ENCODE results near the gene AVEN. TPM values are rescaled to one million over a fixed set of nuclear protein-coding genes. Genes with fewer than 3 reads are reported as not detected.

Gene AVEN
- polyA plus RNA-seq, 3 donors, result 2.3 to 4.8 (median 3.4) TPM

GRCh38 chr15:33848011-33848410 is 191.0 kb downstream of the AVEN start:
- Histone ChIP-seq H3K27ac (ENCODE audit: low read depth in 1 of 2, low read length in 2 of 2) (no peak overlapping the region), H3K9me3 (replicated peaks in 1 of 2; ENCODE audit: control insufficient read depth in 1 of 2, insufficient read depth in 1 of 2, low read length in 2 of 2) (no peaks in the 10 kb centered on the region), H3K4me3 (replicated peaks in 1 of 3; ENCODE audit: low read depth in 2 of 3, low read length in 3 of 3) (no peak overlapping the region), H3K79me2 (ENCODE audit: insufficient read depth, low read length) (no peaks in the 10 kb centered on the region), H3K4me2 (replicated peaks; ENCODE audit: extremely low read depth, low read length, poor library complexity, severe bottlenecking) (no peak overlapping the region), H3K27me3 (ENCODE audit: control insufficient read depth in 2 of 2, insufficient read depth in 2 of 2, low read length in 2 of 2) (no peaks in the 10 kb centered on the region), H3K9ac (ENCODE audit: insufficient read depth, low read length, poor library complexity, severe bottlenecking) (no peak overlapping the region), H3K36me3 (replicated peaks in 1 of 2; ENCODE audit: control insufficient read depth in 1 of 2, insufficient read depth in 2 of 2, low read length in 2 of 2) (no peaks in the 10 kb centered on the region), H3K4me1 (ENCODE audit: control insufficient read depth in 1 of 2, insufficient read depth in 2 of 2, low read length in 2 of 2) (no peaks in the 10 kb centered on the region), H2AFZ (ENCODE audit: insufficient read depth, low read depth, low read length, poor library complexity, severe bottlenecking) (no peak overlapping the region), H4K20me1 (ENCODE audit: insufficient read depth, low read length) (no peaks in the 10 kb centered on the region)
- no CpG with 5 or more reads among the region's 3 CpGs for WGBS (ENCODE audit: insufficient coverage)
- H3K9me3 Mint-ChIP-seq, result peaks cover 0 to 3% (median 0%) of the 10 kb centered on the region in 7 donors
- TF ChIP-seq, protein P1, sequence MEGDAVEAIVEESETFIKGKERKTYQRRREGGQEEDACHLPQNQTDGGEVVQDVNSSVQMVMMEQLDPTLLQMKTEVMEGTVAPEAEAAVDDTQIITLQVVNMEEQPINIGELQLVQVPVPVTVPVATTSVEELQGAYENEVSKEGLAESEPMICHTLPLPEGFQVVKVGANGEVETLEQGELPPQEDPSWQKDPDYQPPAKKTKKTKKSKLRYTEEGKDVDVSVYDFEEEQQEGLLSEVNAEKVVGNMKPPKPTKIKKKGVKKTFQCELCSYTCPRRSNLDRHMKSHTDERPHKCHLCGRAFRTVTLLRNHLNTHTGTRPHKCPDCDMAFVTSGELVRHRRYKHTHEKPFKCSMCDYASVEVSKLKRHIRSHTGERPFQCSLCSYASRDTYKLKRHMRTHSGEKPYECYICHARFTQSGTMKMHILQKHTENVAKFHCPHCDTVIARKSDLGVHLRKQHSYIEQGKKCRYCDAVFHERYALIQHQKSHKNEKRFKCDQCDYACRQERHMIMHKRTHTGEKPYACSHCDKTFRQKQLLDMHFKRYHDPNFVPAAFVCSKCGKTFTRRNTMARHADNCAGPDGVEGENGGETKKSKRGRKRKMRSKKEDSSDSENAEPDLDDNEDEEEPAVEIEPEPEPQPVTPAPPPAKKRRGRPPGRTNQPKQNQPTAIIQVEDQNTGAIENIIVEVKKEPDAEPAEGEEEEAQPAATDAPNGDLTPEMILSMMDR (IDR thresholded peaks at IDR 0.05), result no peak
- H3K4me1 Mint-ChIP-seq, result no peaks in the 10 kb centered on the region
- H3K4me3 Mint-ChIP-seq, result no peak overlapping the region
- peaks cover 0 to 2% (median 0%) of the 10 kb centered on the region in 3 donors for H3K27me3 Mint-ChIP-seq (ENCODE audit: low read depth in 3 of 3)
- H3K36me3 Mint-ChIP-seq, result no peaks in the 10 kb centered on the region
- no peak for DNase-seq
- no peak overlapping the region for H3K27ac Mint-ChIP-seq
- intact Hi-C loops (cut with micrococcal nuclease), result no loop called here

GRCh38 chr15:33846862-33847261 is 192.1 kb downstream of the AVEN start:
- DNase-seq, result no peak
- Mint-ChIP-seq H3K27me3 (ENCODE audit: low read depth in 3 of 3) (peaks cover 0 to 2% (median 0%) of the 10 kb centered on the region in 3 donors), H3K4me3 (no peak overlapping the region), H3K27ac (no peak overlapping the region), H3K36me3 (no peaks in the 10 kb centered on the region), H3K4me1 (no peaks in the 10 kb centered on the region), H3K9me3 (peaks cover 0 to 7% (median 0%) of the 10 kb centered on the region in 7 donors)
- Histone ChIP-seq H4K20me1 (ENCODE audit: insufficient read depth, low read length) (no peaks in the 10 kb centered on the region), H3K27me3 (ENCODE audit: control insufficient read depth in 2 of 2, insufficient read depth in 2 of 2, low read length in 2 of 2) (no peaks in the 10 kb centered on the region), H2AFZ (ENCODE audit: insufficient read depth, low read depth, low read length, poor library complexity, severe bottlenecking) (no peak overlapping the region), H3K4me2 (replicated peaks; ENCODE audit: extremely low read depth, low read length, poor library complexity, severe bottlenecking) (no peak overlapping the region), H3K9ac (ENCODE audit: insufficient read depth, low read length, poor library complexity, severe bottlenecking) (no peak overlapping the region), H3K4me1 (ENCODE audit: control insufficient read depth in 1 of 2, insufficient read depth in 2 of 2, low read length in 2 of 2) (no peaks in the 10 kb centered on the region), H3K9me3 (replicated peaks in 1 of 2; ENCODE audit: control insufficient read depth in 1 of 2, insufficient read depth in 1 of 2, low read length in 2 of 2) (no peaks in the 10 kb centered on the region), H3K4me3 (replicated peaks in 1 of 3; ENCODE audit: low read depth in 2 of 3, low read length in 3 of 3) (no peak overlapping the region), H3K27ac (ENCODE audit: low read depth in 1 of 2, low read length in 2 of 2) (no peak overlapping the region), H3K79me2 (ENCODE audit: insufficient read depth, low read length) (no peaks in the 10 kb centered on the region), H3K36me3 (replicated peaks in 1 of 2; ENCODE audit: control insufficient read depth in 1 of 2, insufficient read depth in 2 of 2, low read length in 2 of 2) (no peaks in the 10 kb centered on the region)
- TF ChIP-seq, protein P1 (IDR thresholded peaks at IDR 0.05), result no peak
- intact Hi-C loops (cut with micrococcal nuclease), result no loop called here
- WGBS (ENCODE audit: insufficient coverage), result 100% methylated on average over 2 of the region's 6 CpGs
